C4-2B (cell line): Measurements from ENCODE around the gene GABRG3.

Experiments used
- CTCF ChIP-seq: fragments of 450-650 bp; conservative IDR thresholded peaks from 2 replicates; pipeline ENCODE4 v1.5.1; 2017; ENCODE audit warnings: mild to moderate bottlenecking
- ZFX ChIP-seq: fragments of 450-650 bp; IDR thresholded peaks from 2 replicates; pipeline ENCODE4 v1.6.1; 2017

GRCh38 chr15:27529399-27529798, 558.4 kb downstream of the GABRG3 start:
- TF ChIP-seq CTCF (no peak), ZFX (no peak)
